OCI-M2 (cell line): ENCODE data around the gene PSMG3.

Experiments used
- DNase-seq: peaks from one replicate; lab custom pipeline; 2025; ENCODE audit not compliant: unreplicated experiment; lab: John Stamatoyannopoulos, UW

The PSMG3 gene

GRCh38 chr7:1569833-1570632 is at the start of gene PSMG3:
TSS of gene PSMG3 (minus strand) at chr7:1570032. CDS start at chr7:1569339, 693 bp downstream.
- peak; percentile 4 for DNase-seq

GRCh38 chr7:1618475-1618874 is 48.6 kb upstream of the PSMG3 start:
- DNase-seq, result no peak

GRCh38 chr7:1617957-1618356 is 48.1 kb upstream of the PSMG3 start:
- DNase-seq, result no peak

- no peak for DNase-seq
Measured at GRCh38 chr7:1616741-1617140, 46.9 kb upstream of the PSMG3 start.

GRCh38 chr7:1611708-1612241 is 41.9 kb upstream of the PSMG3 start:
- DNase-seq, result no peak

GRCh38 chr7:1610678-1611302 is 41.0 kb upstream of the PSMG3 start:
- DNase-seq, result no peak

GRCh38 chr7:1610013-1610677 is 40.3 kb upstream of the PSMG3 start:
- DNase-seq, result no peak

GRCh38 chr7:1609023-1609422 is 39.2 kb upstream of the PSMG3 start:
- no peak for DNase-seq

- DNase-seq, result no peak
Measured at GRCh38 chr7:1608318-1608717, 38.5 kb upstream of the PSMG3 start.

- no peak for DNase-seq
Measured at GRCh38 chr7:1607696-1608095, 37.9 kb upstream of the PSMG3 start.

GRCh38 chr7:1607001-1607400 is 37.2 kb upstream of the PSMG3 start:
- DNase-seq, result no peak

- no peak for DNase-seq
Measured at GRCh38 chr7:1604383-1604782, 34.6 kb upstream of the PSMG3 start.

- no peak for DNase-seq
Measured at GRCh38 chr7:1603346-1604225, 33.8 kb upstream of the PSMG3 start.

- DNase-seq, result no peak
Measured at GRCh38 chr7:1602386-1602785, 32.6 kb upstream of the PSMG3 start.

- DNase-seq, result no peak
Measured at GRCh38 chr7:1601956-1602355, 32.1 kb upstream of the PSMG3 start.

GRCh38 chr7:1599640-1600395 is 30.0 kb upstream of the PSMG3 start:
- no peak for DNase-seq

- DNase-seq, result no peak
Measured at GRCh38 chr7:1598961-1599639, 29.3 kb upstream of the PSMG3 start.

- no peak for DNase-seq
Measured at GRCh38 chr7:1598286-1598685, 28.5 kb upstream of the PSMG3 start.

GRCh38 chr7:1597791-1598190 is 28.0 kb upstream of the PSMG3 start:
- DNase-seq, result no peak
